DND-41 (cell line): ENCODE data around the gene NSD1.

ENCODE experiments used
- ATAC-seq: fragments of 200-7000 bp; cut with Tn5 transposase; 3 replicates; pipeline ENCODE4 v1.9.1; 2021; ENCODE audit warnings: low read depth; ENCODE audit not compliant: insufficient read depth
- DNase-seq: peaks from one replicate; pipeline ENCODE4 v3.0.0-alpha.2; 2020
- H2AFZ ChIP-seq: 2 replicates; pipeline ENCODE4 v1.6.0; 2012; ENCODE audit warnings: low read depth, low read length
- H3K27ac ChIP-seq: 2 replicates; pipeline ENCODE4 v1.5.1; 2012; ENCODE audit warnings: low read length, inconsistent platforms
- H3K27me3 ChIP-seq: fragments of 200-600 bp; sonication (generic); 2 replicates; pipeline ENCODE4 v1.6.0; 2012; ENCODE audit warnings: low read length, mild to moderate bottlenecking, inconsistent platforms; ENCODE audit not compliant: insufficient read depth, poor library complexity
- H3K36me3 ChIP-seq: 2 replicates; pipeline ENCODE4 v1.5.1; 2012; ENCODE audit warnings: low read length, inconsistent platforms; ENCODE audit not compliant: insufficient read depth
- H3K4me1 ChIP-seq: 2 replicates; pipeline ENCODE4 v1.5.1; 2012; ENCODE audit warnings: mild to moderate bottlenecking, low read length; ENCODE audit not compliant: insufficient read depth
- H3K4me2 ChIP-seq: 2 replicates; pipeline ENCODE4 v1.6.0; 2012; ENCODE audit warnings: mild to moderate bottlenecking, moderate library complexity, low read length, inconsistent platforms; ENCODE audit not compliant: insufficient read depth
- H3K4me3 ChIP-seq, 2 experiments: fragments of 200-600 bp in 1 of 2; shearing (Covaris generic) in 1 of 2; 2 replicates each; pipeline ENCODE4 v1.5.1; 2012 to 2016; ENCODE audit warnings: inconsistent platforms in 2 of 2, low read length in 2 of 2, mild to moderate bottlenecking in 2 of 2, low read depth in 1 of 2, moderate library complexity in 1 of 2
- H3K79me2 ChIP-seq: 2 replicates; pipeline ENCODE4 v1.6.0; 2012; ENCODE audit warnings: low read length, inconsistent platforms; ENCODE audit not compliant: insufficient read depth
- H3K9ac ChIP-seq: 2 replicates; pipeline ENCODE4 v1.6.0; 2012; ENCODE audit warnings: low read depth, mild to moderate bottlenecking, inconsistent platforms, low read length, moderate library complexity
- H3K9me3 ChIP-seq: 2 replicates; pipeline ENCODE4 v1.5.1; 2012; ENCODE audit warnings: low read length, moderate library complexity, mild to moderate bottlenecking, inconsistent platforms; ENCODE audit not compliant: insufficient read depth, severe bottlenecking
- H4K20me1 ChIP-seq: 2 replicates; pipeline ENCODE4 v1.6.0; 2012; ENCODE audit warnings: low read length; ENCODE audit not compliant: insufficient read depth
- EZH2 ChIP-seq: IDR thresholded peaks from 3 replicates; pipeline ENCODE4 v1.6.1; 2012; ENCODE audit warnings: borderline replicate concordance, low read depth, mild to moderate bottlenecking, moderate library complexity, low read length, inconsistent platforms; ENCODE audit not compliant: severe bottlenecking
- TF ChIP-seq, protein P1 (sequence below): IDR thresholded peaks from 2 replicates; pipeline ENCODE4 v1.5.1; 2012; ENCODE audit warnings: borderline replicate concordance, low read length, moderate library complexity, mild to moderate bottlenecking; ENCODE audit not compliant: poor library complexity, severe bottlenecking; ENCODE audit errors: extremely low read depth

Gene NSD1

DNA sequence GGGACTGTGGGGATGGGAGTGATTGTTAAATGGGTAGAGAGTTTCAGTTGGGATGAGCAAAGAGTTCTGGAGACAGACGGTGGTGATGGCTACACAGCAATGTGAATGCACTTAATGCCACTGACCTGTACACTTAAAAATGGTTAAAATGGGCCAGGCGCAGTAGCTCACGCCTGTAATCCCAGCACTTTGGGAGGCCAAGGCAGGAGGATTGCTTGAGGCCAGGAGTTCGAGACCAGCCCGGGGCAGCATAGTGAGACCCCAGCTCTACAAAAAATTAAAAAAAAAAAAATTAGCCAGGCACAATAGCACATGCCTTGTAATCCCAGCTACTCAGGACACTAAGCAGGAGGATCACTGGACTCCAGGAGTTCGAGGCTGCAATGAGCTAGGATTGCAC is 210.2 kb downstream of the NSD1 start:
- TF ChIP-seq, protein P1, sequence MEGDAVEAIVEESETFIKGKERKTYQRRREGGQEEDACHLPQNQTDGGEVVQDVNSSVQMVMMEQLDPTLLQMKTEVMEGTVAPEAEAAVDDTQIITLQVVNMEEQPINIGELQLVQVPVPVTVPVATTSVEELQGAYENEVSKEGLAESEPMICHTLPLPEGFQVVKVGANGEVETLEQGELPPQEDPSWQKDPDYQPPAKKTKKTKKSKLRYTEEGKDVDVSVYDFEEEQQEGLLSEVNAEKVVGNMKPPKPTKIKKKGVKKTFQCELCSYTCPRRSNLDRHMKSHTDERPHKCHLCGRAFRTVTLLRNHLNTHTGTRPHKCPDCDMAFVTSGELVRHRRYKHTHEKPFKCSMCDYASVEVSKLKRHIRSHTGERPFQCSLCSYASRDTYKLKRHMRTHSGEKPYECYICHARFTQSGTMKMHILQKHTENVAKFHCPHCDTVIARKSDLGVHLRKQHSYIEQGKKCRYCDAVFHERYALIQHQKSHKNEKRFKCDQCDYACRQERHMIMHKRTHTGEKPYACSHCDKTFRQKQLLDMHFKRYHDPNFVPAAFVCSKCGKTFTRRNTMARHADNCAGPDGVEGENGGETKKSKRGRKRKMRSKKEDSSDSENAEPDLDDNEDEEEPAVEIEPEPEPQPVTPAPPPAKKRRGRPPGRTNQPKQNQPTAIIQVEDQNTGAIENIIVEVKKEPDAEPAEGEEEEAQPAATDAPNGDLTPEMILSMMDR = no peak
- no peak for TF ChIP-seq EZH2
- H3K9ac ChIP-seq = no peak overlapping the region
- H4K20me1 ChIP-seq = peaks cover 15% of the 10 kb centered on the region; the same call in 1 of the 2 replicates
- H3K4me1 ChIP-seq = peaks cover 16% of the 10 kb centered on the region; the same call in 1 of the 2 replicates
- ATAC-seq (no peak), DNase-seq (no peak)
- H3K4me3 ChIP-seq = no peak overlapping the region
- peaks cover 83% of the 10 kb centered on the region for H3K79me2 ChIP-seq
- H3K9me3 ChIP-seq = no peaks in the 10 kb centered on the region
- peaks cover 58% of the 10 kb centered on the region for H3K36me3 ChIP-seq
- H2AFZ ChIP-seq = no peak overlapping the region
- no peaks in the 10 kb centered on the region for H3K27me3 ChIP-seq
- H3K27ac ChIP-seq = no peak overlapping the region
- no peak overlapping the region for H3K4me2 ChIP-seq

DNA sequence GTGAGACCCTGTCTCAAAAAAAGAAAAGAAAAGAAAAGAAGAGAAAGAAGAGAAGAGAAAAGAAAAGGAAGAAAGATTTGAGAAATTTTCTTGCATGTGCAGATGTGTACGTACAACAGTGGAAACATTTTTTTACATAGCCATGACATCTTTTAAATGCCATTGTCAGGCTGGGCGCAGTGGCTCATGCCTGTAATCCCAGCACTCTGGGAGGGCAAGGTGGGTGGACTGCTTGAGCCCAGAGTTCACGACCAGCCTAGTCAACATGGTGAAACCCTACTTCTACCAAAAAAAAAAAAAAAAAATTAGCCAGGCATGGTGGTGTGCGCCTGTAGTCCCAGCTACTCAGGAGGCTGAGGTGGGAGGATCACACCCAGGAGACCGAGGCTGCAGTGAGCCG is 211.3 kb downstream of the NSD1 start:
- Histone ChIP-seq H2AFZ (no peak overlapping the region), H4K20me1 (peaks cover 9% of the 10 kb centered on the region; the same call in 1 of the 2 replicates), H3K79me2 (peaks cover 84% of the 10 kb centered on the region), H3K36me3 (peaks cover 58% of the 10 kb centered on the region), H3K27me3 (no peaks in the 10 kb centered on the region), H3K9me3 (no peaks in the 10 kb centered on the region), H3K27ac (no peak overlapping the region), H3K4me1 (peaks cover 27% of the 10 kb centered on the region), H3K4me2 (no peak overlapping the region), H3K9ac (no peak overlapping the region), H3K4me3 (no peak overlapping the region)
- ATAC-seq (no peak), DNase-seq (no peak)
- TF ChIP-seq, protein P1 = no peak

DNA sequence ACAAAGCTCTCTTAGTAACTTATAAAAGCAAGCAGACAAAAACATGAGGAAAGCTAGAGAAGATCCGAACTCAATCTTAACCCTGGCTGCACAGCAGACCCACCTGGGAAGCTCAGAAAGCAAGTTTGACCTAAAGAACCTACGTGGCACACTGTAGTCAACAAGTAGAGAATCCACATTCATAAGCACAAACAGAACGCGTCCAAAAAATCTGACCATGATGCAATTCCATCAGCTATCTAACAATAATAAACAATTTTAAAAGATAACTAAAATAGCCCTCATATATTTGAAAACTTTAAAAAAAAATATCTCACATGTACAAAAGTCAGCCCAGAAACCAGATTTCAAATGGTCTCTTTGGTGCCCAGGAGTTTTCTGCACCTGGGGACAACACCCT is 213.2 kb downstream of the NSD1 start:
- Histone ChIP-seq H4K20me1 (peaks cover 19% of the 10 kb centered on the region), H3K4me2 (peak overlapping the region; percentile 34; the same call in 1 of the 2 replicates), H3K36me3 (peaks cover 54% of the 10 kb centered on the region), H3K27ac (no peak overlapping the region), H3K27me3 (no peaks in the 10 kb centered on the region), H2AFZ (no peak overlapping the region), H3K79me2 (peaks cover 87% of the 10 kb centered on the region), H3K4me1 (peaks cover 38% of the 10 kb centered on the region), H3K4me3 (no peak overlapping the region), H3K9me3 (no peaks in the 10 kb centered on the region), H3K9ac (no peak overlapping the region)
- DNase-seq (no peak), ATAC-seq (no peak)
- no peak for TF ChIP-seq EZH2
- TF ChIP-seq, protein P1 = no peak

DNA sequence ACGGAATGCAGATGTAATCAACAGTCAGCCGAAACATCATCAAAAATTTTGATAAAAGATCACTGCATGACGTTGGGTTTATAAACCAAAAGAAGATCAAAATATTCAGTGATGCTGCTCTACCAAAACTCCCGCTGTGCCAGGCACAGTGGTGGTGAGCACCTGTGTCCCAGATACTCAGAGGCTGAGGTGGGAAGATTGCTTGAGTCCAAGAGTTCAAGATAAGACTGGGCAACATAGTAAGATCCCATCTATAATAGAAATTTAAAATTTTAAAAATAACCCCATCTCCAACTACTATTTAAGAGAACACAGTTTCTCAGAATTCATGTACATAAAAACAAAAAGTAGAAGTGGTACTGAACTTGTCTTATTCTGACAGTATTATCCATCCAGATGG is 214.1 kb downstream of the NSD1 start:
- DNase-seq (no peak), ATAC-seq (no peak)
- peaks cover 44% of the 10 kb centered on the region for H3K4me1 ChIP-seq
- no peaks in the 10 kb centered on the region for H3K9me3 ChIP-seq
- no peak overlapping the region for H3K27ac ChIP-seq
- no peak overlapping the region for H2AFZ ChIP-seq
- H3K9ac ChIP-seq = no peak overlapping the region
- peaks cover 19% of the 10 kb centered on the region for H4K20me1 ChIP-seq
- H3K27me3 ChIP-seq = no peaks in the 10 kb centered on the region
- peaks cover 79% of the 10 kb centered on the region for H3K79me2 ChIP-seq
- peaks cover 48% of the 10 kb centered on the region for H3K36me3 ChIP-seq
- H3K4me2 ChIP-seq = peak overlapping the region; percentile 34; the same call in 1 of the 2 replicates
- no peak overlapping the region for H3K4me3 ChIP-seq
- TF ChIP-seq EZH2 = no peak
- TF ChIP-seq, protein P1 = no peak
